Parathyroid adenoma (tissue), 2 donors: ENCODE results near the gene RPS6KA1.

ENCODE experiments used
- H2AFZ ChIP-seq: fragments of 300-600 bp; sonication (generic); one replicate; pipeline ENCODE4 v1.7.0; 2017; ENCODE audit warnings: antibody characterized with exemption, mild to moderate bottlenecking
- H3K27ac ChIP-seq: fragments of 300-600 bp; sonication (generic); one replicate; pipeline ENCODE4 v1.7.0; 2017
- H3K27me3 ChIP-seq: fragments of 300-600 bp; sonication (generic); one replicate; pipeline ENCODE4 v1.7.0; 2017; ENCODE audit warnings: low read length; ENCODE audit not compliant: control insufficient read depth, insufficient read depth
- H3K36me3 ChIP-seq: fragments of 300-600 bp; sonication (generic); one replicate; pipeline ENCODE4 v1.7.0; 2017; ENCODE audit warnings: low read length; ENCODE audit not compliant: control insufficient read depth, insufficient read depth
- H3K4me1 ChIP-seq: fragments of 300-600 bp; sonication (generic); one replicate; pipeline ENCODE4 v1.7.0; 2017; ENCODE audit warnings: control low read depth
- H3K4me2 ChIP-seq: fragments of 300-600 bp; sonication (generic); one replicate; pipeline ENCODE4 v1.7.0; 2017; ENCODE audit warnings: low read length
- H3K4me3 ChIP-seq: fragments of 300-600 bp; sonication (generic); one replicate; pipeline ENCODE4 v1.7.0; 2017; ENCODE audit warnings: low read depth, low read length
- H3K79me2 ChIP-seq: fragments of 300-600 bp; sonication (generic); one replicate; pipeline ENCODE4 v1.7.0; 2017; ENCODE audit warnings: control low read depth
- H3K9ac ChIP-seq: fragments of 300-600 bp; sonication (generic); one replicate; pipeline ENCODE4 v1.7.0; 2017; ENCODE audit warnings: mild to moderate bottlenecking
- H3K9me3 ChIP-seq: fragments of 300-600 bp; sonication (generic); one replicate; pipeline ENCODE4 v1.7.0; 2017; ENCODE audit warnings: low read length; ENCODE audit not compliant: control insufficient read depth
- TF ChIP-seq, protein P1 (sequence below): fragments of 300-600 bp; sonication (generic); IDR thresholded peaks from one replicate; pipeline ENCODE4 v1.7.0; 2017; ENCODE audit warnings: antibody characterized with exemption, mild to moderate bottlenecking
- donor health status: primary hyperparathyroidism.

The RPS6KA1 gene

DNA sequence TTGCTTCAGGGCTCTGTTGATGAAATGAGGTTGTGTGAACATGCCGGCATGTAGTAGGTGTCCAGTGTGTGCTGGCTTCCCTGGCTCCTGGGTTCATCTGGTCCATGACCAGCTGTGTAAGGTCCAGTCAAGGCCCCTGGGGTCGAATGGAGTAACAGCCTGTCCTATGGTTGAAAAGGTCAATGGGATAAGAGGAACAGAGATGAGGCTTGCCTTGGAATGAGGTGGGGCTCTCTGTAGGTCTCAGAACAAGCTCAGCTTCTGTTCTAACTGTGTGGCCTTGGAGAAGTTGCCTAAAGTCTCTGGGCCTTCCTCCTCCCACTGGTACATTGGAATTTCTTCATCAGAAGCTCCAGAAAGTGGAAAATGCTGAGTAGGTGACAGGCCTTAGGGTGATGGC, 26.6 kb downstream of the RPS6KA1 start:
- Histone ChIP-seq H3K4me1 (no peaks in the 10 kb centered on the region), H3K4me3 (no peak overlapping the region), H3K4me2 (no peak overlapping the region), H3K79me2 (no peaks in the 10 kb centered on the region), H3K36me3 (no peaks in the 10 kb centered on the region), H3K9ac (no peak overlapping the region), H3K27me3 (no peaks in the 10 kb centered on the region), H3K27ac (no peak overlapping the region), H2AFZ (no peak overlapping the region), H3K9me3 (no peaks in the 10 kb centered on the region)
- TF ChIP-seq, protein P1, sequence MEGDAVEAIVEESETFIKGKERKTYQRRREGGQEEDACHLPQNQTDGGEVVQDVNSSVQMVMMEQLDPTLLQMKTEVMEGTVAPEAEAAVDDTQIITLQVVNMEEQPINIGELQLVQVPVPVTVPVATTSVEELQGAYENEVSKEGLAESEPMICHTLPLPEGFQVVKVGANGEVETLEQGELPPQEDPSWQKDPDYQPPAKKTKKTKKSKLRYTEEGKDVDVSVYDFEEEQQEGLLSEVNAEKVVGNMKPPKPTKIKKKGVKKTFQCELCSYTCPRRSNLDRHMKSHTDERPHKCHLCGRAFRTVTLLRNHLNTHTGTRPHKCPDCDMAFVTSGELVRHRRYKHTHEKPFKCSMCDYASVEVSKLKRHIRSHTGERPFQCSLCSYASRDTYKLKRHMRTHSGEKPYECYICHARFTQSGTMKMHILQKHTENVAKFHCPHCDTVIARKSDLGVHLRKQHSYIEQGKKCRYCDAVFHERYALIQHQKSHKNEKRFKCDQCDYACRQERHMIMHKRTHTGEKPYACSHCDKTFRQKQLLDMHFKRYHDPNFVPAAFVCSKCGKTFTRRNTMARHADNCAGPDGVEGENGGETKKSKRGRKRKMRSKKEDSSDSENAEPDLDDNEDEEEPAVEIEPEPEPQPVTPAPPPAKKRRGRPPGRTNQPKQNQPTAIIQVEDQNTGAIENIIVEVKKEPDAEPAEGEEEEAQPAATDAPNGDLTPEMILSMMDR = no peak

DNA sequence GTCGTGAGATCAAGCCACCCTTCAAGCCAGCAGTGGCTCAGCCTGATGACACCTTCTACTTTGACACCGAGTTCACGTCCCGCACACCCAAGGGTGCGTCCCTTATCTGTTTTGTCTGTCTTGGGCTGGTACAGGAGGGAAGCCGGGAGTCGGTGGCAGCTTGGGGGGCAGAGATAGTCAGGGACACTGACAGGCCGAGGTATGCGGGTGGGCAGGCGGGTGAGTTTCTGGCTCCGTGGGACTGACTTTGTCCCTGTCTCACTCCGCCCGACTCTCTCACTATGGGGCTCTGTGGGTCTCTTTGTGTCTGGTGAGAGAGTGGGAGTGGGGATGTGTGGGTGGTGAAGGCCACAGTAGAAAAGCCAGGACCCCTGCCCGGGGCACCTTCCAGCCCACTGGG, 27.4 kb downstream of the RPS6KA1 start:
- Histone ChIP-seq H3K79me2 (no peaks in the 10 kb centered on the region), H3K9ac (no peak overlapping the region), H3K4me3 (no peak overlapping the region), H3K27ac (no peak overlapping the region), H3K4me2 (no peak overlapping the region), H3K9me3 (no peaks in the 10 kb centered on the region), H3K4me1 (no peaks in the 10 kb centered on the region), H2AFZ (no peak overlapping the region), H3K27me3 (no peaks in the 10 kb centered on the region), H3K36me3 (no peaks in the 10 kb centered on the region)
- TF ChIP-seq, protein P1 = no peak

DNA sequence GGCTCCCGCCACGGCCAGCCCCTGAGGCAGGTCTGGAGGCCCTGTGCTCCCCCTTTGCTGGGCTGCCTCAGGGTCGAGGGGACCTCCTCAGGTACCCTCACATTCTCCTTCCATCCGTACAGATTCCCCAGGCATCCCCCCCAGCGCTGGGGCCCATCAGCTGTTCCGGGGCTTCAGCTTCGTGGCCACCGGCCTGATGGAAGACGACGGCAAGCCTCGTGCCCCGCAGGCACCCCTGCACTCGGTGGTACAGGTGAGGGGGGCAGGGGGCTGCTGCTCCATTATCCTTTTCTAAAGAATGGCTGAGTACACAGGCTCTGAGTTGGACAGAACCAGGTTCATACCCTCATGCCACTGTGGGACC, 29.1 kb downstream of the RPS6KA1 start:
- H3K9ac ChIP-seq = no peak overlapping the region
- no peaks in the 10 kb centered on the region for H3K9me3 ChIP-seq
- H3K36me3 ChIP-seq = no peaks in the 10 kb centered on the region
- no peak overlapping the region for H2AFZ ChIP-seq
- H3K27ac ChIP-seq = no peak overlapping the region
- no peaks in the 10 kb centered on the region for H3K79me2 ChIP-seq
- H3K4me2 ChIP-seq = no peak overlapping the region
- TF ChIP-seq, protein P1 = no peak
- H3K27me3 ChIP-seq = no peaks in the 10 kb centered on the region
- no peak overlapping the region for H3K4me3 ChIP-seq
- no peaks in the 10 kb centered on the region for H3K4me1 ChIP-seq

DNA sequence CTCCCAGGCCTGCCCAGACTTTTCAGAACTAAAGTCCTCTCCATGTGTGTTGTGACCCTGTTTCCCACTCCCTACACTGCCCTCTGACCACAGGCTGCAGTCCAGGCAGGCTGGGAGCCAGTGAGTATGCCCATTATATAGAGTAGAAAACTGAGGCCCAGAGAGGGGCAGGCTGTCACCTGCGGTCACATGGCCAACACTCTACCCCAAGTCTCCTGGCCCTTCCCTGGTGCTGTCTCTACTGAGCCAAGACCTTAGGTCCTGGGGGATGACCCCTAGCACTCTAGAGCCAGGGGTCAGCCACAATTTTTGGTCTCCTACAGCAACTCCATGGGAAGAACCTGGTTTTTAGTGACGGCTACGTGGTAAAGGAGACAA, 30.8 kb downstream of the RPS6KA1 start:
- no peak overlapping the region for H3K9ac ChIP-seq
- no peaks in the 10 kb centered on the region for H3K27me3 ChIP-seq
- no peak overlapping the region for H3K27ac ChIP-seq
- no peaks in the 10 kb centered on the region for H3K79me2 ChIP-seq
- no peak overlapping the region for H3K4me3 ChIP-seq
- no peaks in the 10 kb centered on the region for H3K4me1 ChIP-seq
- no peaks in the 10 kb centered on the region for H3K9me3 ChIP-seq
- H3K36me3 ChIP-seq = no peaks in the 10 kb centered on the region
- TF ChIP-seq, protein P1 = no peak
- no peak overlapping the region for H2AFZ ChIP-seq
- no peak overlapping the region for H3K4me2 ChIP-seq

DNA sequence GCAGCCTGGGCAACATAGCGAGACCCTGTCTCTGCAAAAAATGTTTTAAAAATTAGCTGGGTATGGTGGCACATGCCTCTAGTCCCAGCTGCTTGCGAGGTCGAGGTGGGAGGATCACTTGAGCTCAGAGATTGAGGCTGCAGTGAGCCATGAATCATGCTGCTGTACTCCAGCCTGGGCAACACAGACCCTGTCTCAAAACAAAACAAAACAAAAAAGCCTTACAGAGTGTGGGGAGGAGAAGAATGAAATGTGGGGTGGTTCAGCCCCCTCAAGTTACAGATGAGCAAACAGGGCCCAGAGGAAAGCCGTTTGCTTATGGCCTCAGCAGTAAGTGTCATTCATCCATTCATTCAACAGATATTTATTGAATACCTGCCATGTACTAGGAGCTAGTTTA, 40.7 kb downstream of the RPS6KA1 start:
- H3K9ac ChIP-seq = no peak overlapping the region
- H3K36me3 ChIP-seq = no peaks in the 10 kb centered on the region
- H2AFZ ChIP-seq = no peak overlapping the region
- H3K27ac ChIP-seq = no peak overlapping the region
- no peak overlapping the region for H3K4me2 ChIP-seq
- H3K4me1 ChIP-seq = no peaks in the 10 kb centered on the region
- no peaks in the 10 kb centered on the region for H3K79me2 ChIP-seq
- TF ChIP-seq, protein P1 = no peak
- H3K9me3 ChIP-seq = no peaks in the 10 kb centered on the region
- no peak overlapping the region for H3K4me3 ChIP-seq
- no peaks in the 10 kb centered on the region for H3K27me3 ChIP-seq
